ENCODE data around the gene POLL. TPM values are rescaled to one million over a fixed set of nuclear protein-coding genes. Genes with fewer than 3 reads are reported as not detected.

The POLL gene
- total RNA-seq, 1 experiment from 2014 or later: 30.3 TPM

- peaks cover 15% of the 10 kb centered on the region for H3K27me3 ChIP-seq (ENCODE audit: insufficient read depth, low read depth)
Measured at GRCh38 chr10:101567165-101568006, 20.7 kb downstream of the POLL start.

GRCh38 chr10:101566333-101567164 lies 21.5 kb downstream of the POLL start:
- Histone ChIP-seq H3K27ac (no peak overlapping the region), H3K4me3 (no peak overlapping the region), H2AFZ (no peak overlapping the region), H3K4me1 (replicated peaks; ENCODE audit: insufficient read depth) (no peaks in the 10 kb centered on the region), H3K9me3 (ENCODE audit: insufficient read depth, low read depth) (no peaks in the 10 kb centered on the region), H3K79me2 (ENCODE audit: low read depth) (no peaks in the 10 kb centered on the region), H3K36me3 (ENCODE audit: low read depth) (no peaks in the 10 kb centered on the region), H3K4me2 (no peak overlapping the region), H3K27me3 (ENCODE audit: insufficient read depth, low read depth) (peaks cover 15% of the 10 kb centered on the region), H4K20me1 (ENCODE audit: insufficient read depth) (no peaks in the 10 kb centered on the region), H3F3A (ENCODE audit: insufficient read depth, low read depth) (no peaks in the 10 kb centered on the region), H3K9me2 (ENCODE audit: insufficient read depth) (no peaks in the 10 kb centered on the region)
- TF ChIP-seq CTCF (conservative IDR thresholded peaks at IDR 0.05) (no peak), EZH2 (IDR thresholded peaks at IDR 0.05; ENCODE audit: low read depth) (no peak)
- ChIA-PET CTCF (no interaction called here), POLR2A (ENCODE audit: unreplicated experiment) (no interaction called here)
- intact Hi-C loops (cut with micrococcal nuclease; ENCODE audit: unreplicated experiment): no loop called here
- no TSS peak for BruUV-seq (replicated peaks)
- DNase-seq: no peak

More at GRCh38 chr10:101567165-101568006, 20.7 kb downstream of the POLL start:
- no TSS peak for BruUV-seq (replicated peaks)
- intact Hi-C loops (cut with micrococcal nuclease; ENCODE audit: unreplicated experiment): no loop called here
- Histone ChIP-seq H2AFZ (no peak overlapping the region), H3K9me3 (ENCODE audit: insufficient read depth, low read depth) (no peaks in the 10 kb centered on the region), H3K36me3 (ENCODE audit: low read depth) (no peaks in the 10 kb centered on the region), H3K79me2 (ENCODE audit: low read depth) (no peaks in the 10 kb centered on the region), H3K4me3 (no peak overlapping the region), H3K4me1 (replicated peaks; ENCODE audit: insufficient read depth) (no peaks in the 10 kb centered on the region), H3F3A (ENCODE audit: insufficient read depth, low read depth) (no peaks in the 10 kb centered on the region), H3K9me2 (ENCODE audit: insufficient read depth) (no peaks in the 10 kb centered on the region), H4K20me1 (ENCODE audit: insufficient read depth) (no peaks in the 10 kb centered on the region), H3K4me2 (no peak overlapping the region), H3K27ac (no peak overlapping the region)
- ChIA-PET POLR2A (ENCODE audit: unreplicated experiment) (no interaction called here), CTCF (no interaction called here)
- TF ChIP-seq CTCF (conservative IDR thresholded peaks at IDR 0.05): no peak
- no peak for TF ChIP-seq EZH2 (IDR thresholded peaks at IDR 0.05; ENCODE audit: low read depth)
- no peak for DNase-seq

- POLR2A ChIA-PET (ENCODE audit: unreplicated experiment): no interaction called here
- H3K9me3 ChIP-seq (ENCODE audit: insufficient read depth, low read depth): no peaks in the 10 kb centered on the region
- TF ChIP-seq CTCF (conservative IDR thresholded peaks at IDR 0.05): no peak
- TF ChIP-seq EZH2 (IDR thresholded peaks at IDR 0.05; ENCODE audit: low read depth): no peak
- H3K36me3 ChIP-seq (ENCODE audit: low read depth): no peaks in the 10 kb centered on the region
- no peaks in the 10 kb centered on the region for H3K79me2 ChIP-seq (ENCODE audit: low read depth)
- no peaks in the 10 kb centered on the region for H4K20me1 ChIP-seq (ENCODE audit: insufficient read depth)
- no peaks in the 10 kb centered on the region for H3F3A ChIP-seq (ENCODE audit: insufficient read depth, low read depth)
- no peak overlapping the region for H3K27ac ChIP-seq
- BruUV-seq (replicated peaks): no TSS peak
- CTCF ChIA-PET: interaction anchor here (0.6 kb wide), 1 partner anchor 213 kb away, joined by 14 read pairs; no protein-coding TSS in a partner anchor
- no peak for DNase-seq
- no peaks in the 10 kb centered on the region for H3K4me1 ChIP-seq (replicated peaks; ENCODE audit: insufficient read depth)
- H3K4me3 ChIP-seq: no peak overlapping the region
- peaks cover 15% of the 10 kb centered on the region for H3K27me3 ChIP-seq (ENCODE audit: insufficient read depth, low read depth)
- intact Hi-C loops (cut with micrococcal nuclease; ENCODE audit: unreplicated experiment): no loop called here
- H2AFZ ChIP-seq: no peak overlapping the region
- no peak overlapping the region for H3K4me2 ChIP-seq
- no peaks in the 10 kb centered on the region for H3K9me2 ChIP-seq (ENCODE audit: insufficient read depth)
Measured at GRCh38 chr10:101565936-101566332, 22.1 kb downstream of the POLL start.

All from PC-9 (cell line).